K562 (cell line): ENCODE results near the gene HNRNPA3. TPM values are rescaled to one million over a fixed set of nuclear protein-coding genes. Genes with fewer than 3 reads are reported as not detected.

ENCODE experiments used
- CBX3 ChIP-seq, 2 experiments: IDR thresholded peaks; 1 replicate in 1 of 2; 2 replicates in 1 of 2; pipeline ENCODE4 v1.6.1; 2012; ENCODE audit warnings: inconsistent platforms in 2 of 2, low read length in 2 of 2, borderline replicate concordance in 1 of 2, control low read depth in 1 of 2
- CC2D1A ChIP-seq: fragments of 450-650 bp; IDR thresholded peaks from 2 replicates; pipeline ENCODE4 v1.6.1; 2017; ENCODE audit warnings: mild to moderate bottlenecking
- CEBPG ChIP-seq, 3 experiments: fragments of 200-800 bp in 1 of 3; sonication (Bioruptor generic) in 1 of 3; sonication (generic) in 1 of 3; formaldehyde crosslinking in 1 of 3; IDR thresholded peaks in 2 of 3; conservative IDR thresholded peaks in 1 of 3; 2 replicates each; pipeline versions ENCODE4 v1.6.1 to v1.8.0; 2016 to 2022; ENCODE audit warnings: missing compliant biosample characterization in 2 of 3, missing genetic modification characterization in 2 of 3, mild to moderate bottlenecking in 1 of 3, missing genetic modification reagents in 1 of 3
- CEBPZ ChIP-seq: fragments of 150-350 bp; IDR thresholded peaks from 2 replicates; pipeline ENCODE4 v1.6.1; 2014; ENCODE audit warnings: low read depth, mild to moderate bottlenecking, low read length, borderline replicate concordance
- GTF2F1 ChIP-seq: IDR thresholded peaks from 2 replicates; pipeline ENCODE4 v1.6.1; 2011; ENCODE audit warnings: low read depth, low read length, improper control_type of control experiment
- KLF6 ChIP-seq: fragments of 250-450 bp; sonication (Bioruptor Pico); IDR thresholded peaks from 2 replicates; pipeline ENCODE4 v1.4.0; 2020; ENCODE audit warnings: mild to moderate bottlenecking, moderate library complexity, borderline replicate concordance
- NCOA4 ChIP-seq: fragments of 450-650 bp; IDR thresholded peaks from 2 replicates; pipeline ENCODE4 v1.6.1; 2018; ENCODE audit warnings: mild to moderate bottlenecking; ENCODE audit not compliant: partially characterized antibody
- NELFE ChIP-seq: IDR thresholded peaks from 2 replicates; pipeline ENCODE4 v1.6.1; 2011; ENCODE audit warnings: mild to moderate bottlenecking; ENCODE audit not compliant: insufficient read depth, insufficient read length
- NKRF ChIP-seq: fragments of 450-650 bp; IDR thresholded peaks from 2 replicates; pipeline ENCODE4 v1.6.1; 2016; ENCODE audit warnings: borderline replicate concordance
- SIN3A ChIP-seq, 2 experiments: fragments of 150-350 bp in 1 of 2; IDR thresholded peaks; 2 replicates each; pipeline ENCODE4 v1.6.1; 2011 to 2016; ENCODE audit warnings: borderline replicate concordance in 2 of 2, low read depth in 2 of 2, low read length in 2 of 2, mild to moderate bottlenecking in 2 of 2, moderate library complexity in 2 of 2; ENCODE audit not compliant: control insufficient read depth in 1 of 2
- SMAD3 ChIP-seq: fragments of 450-650 bp; formaldehyde crosslinking; conservative IDR thresholded peaks from 2 replicates; pipeline ENCODE4 v1.4.0; 2020; ENCODE audit warnings: mild to moderate bottlenecking
- SP2 ChIP-seq: IDR thresholded peaks from 2 replicates; pipeline ENCODE4 v1.6.1; 2011; ENCODE audit warnings: mild to moderate bottlenecking, low read depth, low read length, moderate library complexity; ENCODE audit not compliant: poor library complexity, severe bottlenecking; ENCODE audit errors: extremely low read depth
- ZNF175 ChIP-seq: fragments of 200-800 bp; sonication (Bioruptor generic); IDR thresholded peaks from 2 replicates; pipeline ENCODE4 v1.6.1; 2016; ENCODE audit warnings: low read depth, mild to moderate bottlenecking, missing genetic modification characterization, missing compliant biosample characterization
- polyA plus RNA-seq, 8 experiments: library from polyadenylated mRNA; depleted of rRNA in 4 of 8; stranded (reverse) in 5 of 8; unstranded in 3 of 8; fragments of >200 nt; fragmentation: Nextera tagmentation in 2 of 8; fragmentation: Illumina TruSeq in 1 of 8; extraction: Ambion mirVana in 2 of 8; extraction: Trizol in 1 of 8; gene quantifications; 2 replicates each; pipeline versions ENCODE4 v1.2.1 to v1.2.3, GENCODE V29; 2011 to 2014; ENCODE audit warnings: inconsistent platforms in 1 of 8, missing spikeins in 1 of 8
- total RNA-seq, 7 experiments: library from RNA; depleted of rRNA in 6 of 7; stranded (reverse); fragments of >200 nt in 6 of 7; fragmentation: Illumina TruSeq in 2 of 7; extraction: Trizol in 2 of 7; gene quantifications; 2 replicates each; pipeline versions ENCODE4 v1.2.1 to v1.2.3, GENCODE V29; 2011 to 2021; ENCODE audit warnings: low replicate concordance in 1 of 7
- TF ChIP-seq, protein P1 (sequence below): IDR thresholded peaks from 2 replicates; pipeline ENCODE4 v1.6.1; 2012; ENCODE audit warnings: low read depth, low read length, improper control_type of control experiment, borderline replicate concordance
- TF ChIP-seq, protein P2 (sequence below): fragments of 250-450 bp; sonication (Bioruptor Pico); IDR thresholded peaks from 2 replicates; pipeline ENCODE4 v1.8.0; 2022; ENCODE audit warnings: moderate library complexity, mild to moderate bottlenecking, inconsistent platforms

The HNRNPA3 gene
- total and polyA plus RNA-seq, 9 of the 15 experiments (the other 6 are each of a cell fraction or from before 2014, with no cell fraction given) = 72.8 to 428 (median 192) TPM

- TF ChIP-seq SIN3A (IDR thresholded peaks at IDR 0.05; ENCODE audit: borderline replicate concordance in 2 of 2, control insufficient read depth in 1 of 2, low read depth in 2 of 2, low read length in 2 of 2) (0 out of 4 replicates have a peak, but pooled peaks of 1 of the 2 experiments have one; percentile 21), SP2 (no peak), NKRF (0 out of 2 replicates have a peak, but pooled peaks have one; percentile 59), CC2D1A (no peak), CEBPZ (no peak), SMAD3 (peak; percentile 83), NCOA4 (no peak), NELFE (no peak), ZNF175 (CRISPR knock-in tag) (peak; percentile 83), KLF6 (CRISPR knock-in tag) (peak; percentile 70; the same call in 1 of the 2 replicates), CBX3 (IDR thresholded peaks at IDR 0.05; ENCODE audit: borderline replicate concordance in 1 of 2, low read length in 2 of 2) (0 out of 3 replicates have a peak, but pooled peaks of 1 of the 2 experiments have one; percentile 55), CEBPG (CRISPR knock-in tag; IDR thresholded peaks at IDR 0.05) (peak; percentile 93), CEBPG (tag; conservative IDR thresholded peaks at IDR 0.05 in 1 of 2, IDR thresholded peaks at IDR 0.05 in 1 of 2) (peak; percentile 92 to 96), GTF2F1 (no peak)
- TF ChIP-seq, protein P1, sequence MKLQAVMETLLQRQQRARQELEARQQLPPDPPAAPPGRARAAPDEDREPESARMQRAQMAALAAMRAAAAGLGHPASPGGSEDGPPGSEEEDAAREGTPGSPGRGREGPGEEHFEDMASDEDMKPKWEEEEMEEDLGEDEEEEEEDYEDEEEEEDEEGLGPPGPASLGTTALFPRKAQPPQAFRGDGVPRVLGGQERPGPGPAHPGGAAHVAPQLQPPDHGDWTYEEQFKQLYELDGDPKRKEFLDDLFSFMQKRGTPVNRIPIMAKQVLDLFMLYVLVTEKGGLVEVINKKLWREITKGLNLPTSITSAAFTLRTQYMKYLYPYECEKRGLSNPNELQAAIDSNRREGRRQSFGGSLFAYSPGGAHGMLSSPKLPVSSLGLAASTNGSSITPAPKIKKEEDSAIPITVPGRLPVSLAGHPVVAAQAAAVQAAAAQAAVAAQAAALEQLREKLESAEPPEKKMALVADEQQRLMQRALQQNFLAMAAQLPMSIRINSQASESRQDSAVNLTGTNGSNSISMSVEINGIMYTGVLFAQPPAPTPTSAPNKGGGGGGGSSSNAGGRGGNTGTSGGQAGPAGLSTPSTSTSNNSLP = no peak; the same call in 1 of the 2 replicates
- TF ChIP-seq, protein P2, sequence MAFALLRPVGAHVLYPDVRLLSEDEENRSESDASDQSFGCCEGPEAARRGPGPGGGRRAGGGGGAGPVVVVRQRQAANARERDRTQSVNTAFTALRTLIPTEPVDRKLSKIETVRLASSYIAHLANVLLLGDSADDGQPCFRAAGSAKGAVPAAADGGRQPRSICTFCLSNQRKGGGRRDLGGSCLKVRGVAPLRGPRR (CRISPR knock-in tag) = no peak
Observed at GRCh38 chr2:177242121-177242987, 29.8 kb downstream of the HNRNPA3 start (continued).
